Right ventricle myocardium inferior (tissue), 1 donor: ENCODE results near the gene FAM228B. TPM values are rescaled to one million over a fixed set of nuclear protein-coding genes. Genes with fewer than 3 reads are reported as not detected.

Experiments
- total RNA-seq: library from RNA; stranded (reverse); fragmentation: NEBNext Ultra II Directional; extraction: Animal tissue kit (Norgen Biotek cat#: 25700); gene quantifications from one replicate; pipeline ENCODE4 v1.2.1, GENCODE V29; 2021
- donor health status: DM: no; HTN: yes; CAD: no; lungs with severe emphysema.

Gene FAM228B
- total RNA-seq, 1 donor from 2014 or later = 21.8 TPM

Other genes starting within 250 kb of the FAM228B start
- 6.9 TPM for gene ATAD2B, start 196.3 kb upstream of the FAM228B start, total RNA-seq
- 21.2 TPM for gene UBXN2A, start 183.0 kb upstream of the FAM228B start, total RNA-seq
- not detected for gene MFSD2B, start 113.4 kb upstream of the FAM228B start, total RNA-seq
- 8.1 TPM for gene WDCP, start 76.1 kb upstream of the FAM228B start, total RNA-seq
- 3.1 TPM for gene FKBP1B, start 73.7 kb upstream of the FAM228B start, total RNA-seq
- 53.7 TPM for gene SF3B6, start 47.1 kb upstream of the FAM228B start, total RNA-seq
- 17.2 TPM for gene TP53I3, start 38.6 kb upstream of the FAM228B start, total RNA-seq
- gene PFN4, start 135 bp upstream of the FAM228B start, total RNA-seq = 0.32 TPM
- 0.22 TPM for gene FAM228A, start 51.6 kb downstream of the FAM228B start, total RNA-seq
- 41.3 TPM for gene ITSN2, start 237.1 kb downstream of the FAM228B start, total RNA-seq